Naive B cell (primary cell): ENCODE measurements around the gene RPH3AL. TPM values are rescaled to one million over a fixed set of nuclear protein-coding genes. Genes with fewer than 3 reads are reported as not detected.
A peak's percentile ranks its signal among the peaks of the same experiment; 100 is the strongest.
"Not testable (repeated sequence)": the region's sequence is repeated elsewhere in the genome, so short reads cannot be mapped to it uniquely, and the experiment has no call there.

Experiments
- ATAC-seq, 2 donors: fragments of 150-1000 bp; cut with Tn5 transposase; 2 replicates each; pipeline ENCODE4 v1.10.0; 2021; ENCODE audit warnings: low read depth in 2 of 2, mild to moderate bottlenecking in 2 of 2, moderate library complexity in 2 of 2
- DNase-seq: peaks from one replicate; pipeline ENCODE4 v3.0.0; 2022
- H3K27ac Mint-ChIP-seq, 6 donors: one replicate each; pipeline ENCODE4 v1.8.0; 2020 to 2022; ENCODE audit warnings: mild to moderate bottlenecking in 6 of 6, mixed read lengths in 6 of 6, moderate library complexity in 5 of 6, inconsistent platforms in 2 of 6
- H3K27me3 Mint-ChIP-seq, 3 donors: one replicate each; pipeline ENCODE4 v1.8.0; 2021 to 2022; ENCODE audit warnings: mixed read lengths in 3 of 3, mild to moderate bottlenecking in 1 of 3
- H3K36me3 Mint-ChIP-seq, 2 donors: one replicate each; pipeline ENCODE4 v1.8.0; 2020 to 2022; ENCODE audit warnings: mixed read lengths in 2 of 2, inconsistent platforms in 1 of 2, mild to moderate bottlenecking in 1 of 2
- H3K4me1 Mint-ChIP-seq, 3 donors: one replicate each; pipeline ENCODE4 v1.8.0; 2020 to 2022; ENCODE audit warnings: mixed read lengths in 3 of 3, inconsistent platforms in 1 of 3, mild to moderate bottlenecking in 1 of 3, moderate library complexity in 1 of 3
- H3K4me3 Mint-ChIP-seq, 8 donors: one replicate each; pipeline ENCODE4 v1.8.0; 2020 to 2022; ENCODE audit warnings: mild to moderate bottlenecking in 8 of 8, mixed read lengths in 8 of 8, moderate library complexity in 8 of 8, inconsistent platforms in 2 of 8
- H3K9me3 Mint-ChIP-seq, 7 donors: one replicate each; pipeline ENCODE4 v1.8.0; 2020 to 2022; ENCODE audit warnings: mixed read lengths in 7 of 7, mild to moderate bottlenecking in 5 of 7, inconsistent platforms in 2 of 7, moderate library complexity in 1 of 7
- polyA plus RNA-seq, 6 donors: library from polyadenylated mRNA; unstranded; fragments of 300-500 nt; fragmentation: Illumina TruSeq; gene quantifications; one replicate each; pipeline ENCODE4 v1.2.3, GENCODE V29; 2021; ENCODE audit warnings: low read depth in 6 of 6

RPH3AL gene
- polyA plus RNA-seq, 6 donors from 2014 or later: 1.3 to 13.2 (median 2.9) TPM; not detected in 1

GRCh38 chr17:214881-215331, 137.7 kb downstream of the RPH3AL start:
- no peaks in the 10 kb centered on the region for H3K27me3 Mint-ChIP-seq
- no peak for DNase-seq
- no peak for ATAC-seq
- peaks cover 0 to 3% (median 0%) of the 10 kb centered on the region in 7 donors for H3K9me3 Mint-ChIP-seq
- H3K27ac Mint-ChIP-seq: peak overlapping the region in 1 of 6 donors; percentile 80
- H3K36me3 Mint-ChIP-seq: no peaks in the 10 kb centered on the region
- H3K4me1 Mint-ChIP-seq: no peaks in the 10 kb centered on the region
- H3K4me3 Mint-ChIP-seq: peak overlapping the region in 3 of 8 donors; percentile 52 to 89 (median 86)

DNA sequence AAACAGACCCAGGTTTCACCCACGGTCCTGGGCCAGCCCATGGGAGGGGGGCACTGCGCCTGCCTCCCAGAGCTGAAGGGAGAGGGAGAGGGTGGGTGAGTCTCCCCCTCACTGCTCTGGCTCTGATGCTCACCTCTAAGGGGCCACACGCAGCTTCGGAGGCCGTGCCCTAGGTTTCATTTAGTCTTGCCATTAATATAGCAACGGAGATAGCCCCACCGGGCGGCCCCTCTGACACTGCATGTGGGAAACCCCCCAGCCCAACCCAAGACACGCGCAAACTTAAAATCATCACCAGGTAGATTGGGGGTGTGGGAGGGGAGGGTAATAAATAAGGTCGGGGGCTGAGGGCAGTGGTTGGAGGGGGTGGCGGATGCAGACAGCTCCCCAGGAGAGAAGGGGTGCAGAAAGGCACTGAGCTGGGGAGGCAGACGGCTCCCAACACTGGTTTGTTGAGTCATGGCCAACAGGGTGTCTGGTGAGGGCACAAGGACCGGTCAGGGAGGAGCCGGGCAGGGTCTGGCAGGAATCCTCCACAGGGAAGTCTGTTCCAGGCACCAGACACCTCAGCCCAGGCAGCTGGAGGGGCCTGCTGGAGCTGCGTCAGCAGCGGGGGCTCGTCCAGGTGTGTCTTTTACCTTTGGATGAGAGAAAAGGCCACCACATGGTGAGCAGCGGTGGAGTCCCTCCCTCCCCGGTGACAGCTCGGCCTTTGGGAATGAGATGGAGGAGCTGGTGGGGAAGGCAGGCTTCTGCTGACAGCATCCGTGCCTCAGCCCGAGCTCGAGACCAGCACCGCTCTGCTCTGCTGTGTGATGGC, 139.1 kb downstream of the RPH3AL start:
- no peak overlapping the region for H3K4me3 Mint-ChIP-seq
- ATAC-seq: no peak

GRCh38 chr17:210402-210801, 142.2 kb downstream of the RPH3AL start:
- Mint-ChIP-seq H3K27ac (no peak overlapping the region), H3K9me3 (peaks cover 0 to 17% (median 8%) of the 10 kb centered on the region in 7 donors), H3K36me3 (peaks cover 0 to 7% of the 10 kb centered on the region in 2 donors), H3K27me3 (peaks cover 0 to 8% (median 0%) of the 10 kb centered on the region in 3 donors), H3K4me1 (no peaks in the 10 kb centered on the region), H3K4me3 (no peak overlapping the region)
- no peak for DNase-seq
- ATAC-seq: no peak

More for the DNA sequence above, 139.1 kb downstream of the RPH3AL start:
- Mint-ChIP-seq H3K27me3 (no peaks in the 10 kb centered on the region), H3K27ac (no peak overlapping the region), H3K9me3 (peaks cover 0 to 6% (median 3%) of the 10 kb centered on the region in 7 donors), H3K4me1 (no peaks in the 10 kb centered on the region), H3K36me3 (no peaks in the 10 kb centered on the region)
- DNase-seq: no peak

DNA sequence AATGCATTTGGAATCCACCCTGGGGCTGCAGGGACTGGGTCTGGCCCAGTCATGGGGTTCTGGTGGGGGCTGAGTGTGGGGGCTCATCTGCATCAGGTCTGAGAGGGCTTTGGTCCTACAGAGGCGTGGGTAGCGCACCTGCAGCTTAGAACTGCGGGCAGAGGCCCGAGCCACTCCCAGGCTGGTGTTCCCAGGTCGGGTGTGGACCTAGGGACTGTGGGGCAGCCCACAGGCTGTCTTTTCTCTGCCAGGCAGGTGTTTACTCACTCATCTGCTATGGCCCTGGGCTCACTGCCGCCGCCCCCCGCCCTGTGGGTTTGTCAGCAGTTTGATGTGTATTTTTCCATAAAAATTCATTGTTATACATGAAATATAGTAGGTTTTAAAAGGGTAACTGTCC, 144.2 kb downstream of the RPH3AL start:
- Mint-ChIP-seq H3K4me1 (no peaks in the 10 kb centered on the region), H3K27ac (no peak overlapping the region), H3K9me3 (peaks cover 0 to 17% (median 8%) of the 10 kb centered on the region in 7 donors), H3K36me3 (peaks cover 0 to 7% of the 10 kb centered on the region in 2 donors), H3K27me3 (peaks cover 0 to 8% (median 0%) of the 10 kb centered on the region in 3 donors), H3K4me3 (no peak overlapping the region)
- ATAC-seq (no peak), DNase-seq (no peak)

DNA sequence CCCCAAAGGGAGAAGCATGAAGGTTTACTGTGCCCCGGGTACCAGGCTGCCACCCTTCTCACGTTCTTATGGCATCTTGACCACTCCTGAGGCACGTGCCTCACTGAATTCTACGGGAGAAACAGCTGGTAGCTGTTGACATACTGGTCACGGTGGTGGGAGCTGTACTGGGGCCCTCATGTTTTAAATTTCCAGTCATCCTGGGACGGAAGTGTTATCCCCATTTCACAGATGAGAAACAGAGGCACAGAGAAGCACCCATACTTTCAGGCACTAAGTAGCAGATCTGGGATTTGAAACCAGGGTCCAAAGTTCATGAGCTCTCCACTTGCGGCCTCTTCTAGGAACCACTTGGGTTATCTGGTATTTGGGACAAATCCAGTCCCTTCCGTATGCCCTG, 144.8 kb downstream of the RPH3AL start:
- DNase-seq: no peak
- Mint-ChIP-seq H3K4me3 (no peak overlapping the region), H3K9me3 (peaks cover 0 to 17% (median 8%) of the 10 kb centered on the region in 7 donors), H3K27me3 (peaks cover 0 to 8% (median 0%) of the 10 kb centered on the region in 3 donors), H3K27ac (no peak overlapping the region), H3K36me3 (peaks cover 0 to 7% of the 10 kb centered on the region in 2 donors), H3K4me1 (no peaks in the 10 kb centered on the region)
- no peak for ATAC-seq

DNA sequence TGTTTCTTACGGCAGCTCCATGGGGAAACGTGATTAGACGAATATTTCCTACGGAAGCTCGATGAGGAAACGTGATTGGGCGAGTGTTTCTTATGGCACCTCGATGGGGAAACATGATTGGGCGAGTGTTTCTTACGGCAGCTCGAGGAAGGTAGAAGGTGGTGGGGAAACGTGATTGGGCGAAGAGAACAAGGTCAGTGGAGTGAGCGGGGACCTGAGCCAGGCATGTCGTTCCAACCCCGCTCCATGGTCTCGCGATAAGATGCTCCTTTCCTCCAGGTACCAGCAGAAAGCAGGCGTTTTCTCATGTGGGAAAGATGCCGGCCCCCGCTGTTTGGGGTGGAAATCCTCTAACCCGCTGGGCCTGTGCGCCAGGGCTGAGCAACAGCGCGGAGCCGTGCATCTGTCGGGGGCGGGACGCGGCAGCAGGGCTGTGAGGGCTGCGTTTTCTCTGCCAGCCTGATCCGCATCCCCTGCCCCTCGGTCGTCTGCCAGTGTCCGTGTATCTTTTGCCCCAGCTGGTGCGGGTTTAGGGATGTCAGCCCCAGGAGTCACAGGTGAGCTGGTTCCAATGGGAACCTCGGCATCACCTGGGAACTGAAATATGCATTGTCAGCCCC, 145.6 kb downstream of the RPH3AL start:
- Mint-ChIP-seq H3K4me3 (no peak overlapping the region), H3K4me1 (no peaks in the 10 kb centered on the region)
- no peak for ATAC-seq

DNA sequence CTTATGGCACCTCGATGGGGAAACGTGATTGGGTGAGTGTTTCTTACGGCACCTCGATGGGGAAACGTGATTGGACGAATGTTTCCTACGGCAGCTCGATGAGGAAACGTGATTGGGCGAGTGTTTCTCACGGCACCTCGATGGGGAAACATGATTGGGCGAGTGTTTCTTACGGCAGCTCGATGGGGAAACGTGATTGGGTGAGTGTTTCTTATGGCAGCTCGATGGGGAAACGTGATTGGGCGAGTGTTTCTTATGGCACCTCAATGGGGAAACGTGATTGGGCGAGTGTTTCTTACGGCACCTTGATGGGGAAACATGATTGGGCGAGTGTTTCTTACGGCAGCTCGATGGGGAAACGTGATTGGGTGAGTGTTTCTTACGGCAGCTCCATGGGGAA, 146.1 kb downstream of the RPH3AL start:
- ATAC-seq, H3K27me3 Mint-ChIP-seq, H3K27ac Mint-ChIP-seq, H3K4me3 Mint-ChIP-seq, H3K36me3 Mint-ChIP-seq, DNase-seq, H3K4me1 Mint-ChIP-seq: not testable (repeated sequence)
- H3K9me3 Mint-ChIP-seq: peaks cover 0 to 17% (median 8%) of the 10 kb centered on the region in 7 donors

More for the DNA sequence above, 145.6 kb downstream of the RPH3AL start:
- Mint-ChIP-seq H3K36me3 (peaks cover 0 to 7% of the 10 kb centered on the region in 2 donors), H3K27me3 (peaks cover 0 to 8% (median 0%) of the 10 kb centered on the region in 3 donors), H3K27ac (no peak overlapping the region), H3K9me3 (peaks cover 0 to 17% (median 8%) of the 10 kb centered on the region in 7 donors)
- DNase-seq: no peak

DNA sequence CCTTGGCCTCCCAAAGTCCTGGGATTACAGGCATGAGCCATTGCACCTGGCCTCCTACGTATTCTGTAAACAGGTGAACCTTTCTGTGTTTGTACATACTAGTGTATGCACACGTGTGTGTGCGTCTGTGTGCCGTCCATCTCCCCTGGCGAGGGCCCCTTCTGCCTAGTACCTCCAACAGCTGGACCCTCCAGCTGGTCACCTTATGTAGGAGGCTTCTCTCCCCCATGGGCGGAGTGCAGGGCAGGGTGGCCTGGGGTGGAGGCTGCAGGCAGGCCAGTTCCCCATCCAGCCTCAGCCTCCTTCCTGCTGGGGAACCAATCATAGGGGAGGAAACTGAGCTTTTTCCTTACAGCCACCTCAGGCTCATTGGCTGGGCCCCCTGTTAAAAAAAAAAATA, 146.8 kb downstream of the RPH3AL start:
- Mint-ChIP-seq H3K27ac (no peak overlapping the region), H3K4me1 (no peaks in the 10 kb centered on the region), H3K27me3 (peaks cover 0 to 8% (median 0%) of the 10 kb centered on the region in 3 donors), H3K36me3 (peaks cover 0 to 7% of the 10 kb centered on the region in 2 donors), H3K4me3 (peak overlapping the region in 1 of 8 donors; percentile 37), H3K9me3 (peaks cover 0 to 17% (median 7%) of the 10 kb centered on the region in 7 donors)
- DNase-seq (no peak), ATAC-seq (no peak)

DNA sequence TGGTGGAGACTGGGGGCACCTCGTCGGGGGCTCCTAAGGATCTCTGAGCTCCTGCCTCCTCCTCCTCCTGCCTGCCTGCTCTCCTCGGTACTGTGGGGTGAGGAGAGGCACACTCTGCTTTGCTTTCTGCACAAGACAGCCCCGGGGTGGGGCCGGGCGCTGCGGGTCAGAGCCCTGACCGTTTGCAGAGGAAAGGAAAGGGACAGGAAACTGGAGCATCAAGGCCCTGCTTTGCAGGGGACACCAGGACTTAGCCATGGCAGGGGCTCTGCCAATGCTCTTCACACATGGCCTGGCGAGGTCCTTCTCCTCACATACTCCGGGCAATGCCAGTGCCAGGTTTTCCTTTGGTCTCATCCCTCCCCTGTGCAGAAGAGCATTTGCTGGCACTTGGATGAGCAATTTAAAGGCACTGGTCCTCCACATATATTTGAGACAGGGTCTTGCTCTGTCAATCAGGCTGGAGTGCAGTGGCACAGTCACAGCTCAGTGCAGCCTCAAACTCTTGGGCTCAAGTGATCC, 147.4 kb downstream of the RPH3AL start:
- ATAC-seq: no peak
- no peaks in the 10 kb centered on the region for H3K4me1 Mint-ChIP-seq
- peaks cover 0 to 7% of the 10 kb centered on the region in 2 donors for H3K36me3 Mint-ChIP-seq
- peaks cover 3 to 12% (median 4%) of the 10 kb centered on the region in 3 donors for H3K27me3 Mint-ChIP-seq
- DNase-seq: no peak
- no peak overlapping the region for H3K4me3 Mint-ChIP-seq
- peaks cover 0 to 17% (median 7%) of the 10 kb centered on the region in 7 donors for H3K9me3 Mint-ChIP-seq
- H3K27ac Mint-ChIP-seq: no peak overlapping the region

- H3K27me3 Mint-ChIP-seq: peaks cover 9 to 16% (median 10%) of the 10 kb centered on the region in 3 donors
- H3K36me3 Mint-ChIP-seq: peaks cover 0 to 7% of the 10 kb centered on the region in 2 donors
- H3K9me3 Mint-ChIP-seq: peaks cover 0 to 17% (median 7%) of the 10 kb centered on the region in 7 donors
- no peak for ATAC-seq
- no peak overlapping the region for H3K4me3 Mint-ChIP-seq
- no peaks in the 10 kb centered on the region for H3K4me1 Mint-ChIP-seq
- DNase-seq: no peak
- H3K27ac Mint-ChIP-seq: no peak overlapping the region
Measured at GRCh38 chr17:204427-205147, 148.0 kb downstream of the RPH3AL start.

DNA sequence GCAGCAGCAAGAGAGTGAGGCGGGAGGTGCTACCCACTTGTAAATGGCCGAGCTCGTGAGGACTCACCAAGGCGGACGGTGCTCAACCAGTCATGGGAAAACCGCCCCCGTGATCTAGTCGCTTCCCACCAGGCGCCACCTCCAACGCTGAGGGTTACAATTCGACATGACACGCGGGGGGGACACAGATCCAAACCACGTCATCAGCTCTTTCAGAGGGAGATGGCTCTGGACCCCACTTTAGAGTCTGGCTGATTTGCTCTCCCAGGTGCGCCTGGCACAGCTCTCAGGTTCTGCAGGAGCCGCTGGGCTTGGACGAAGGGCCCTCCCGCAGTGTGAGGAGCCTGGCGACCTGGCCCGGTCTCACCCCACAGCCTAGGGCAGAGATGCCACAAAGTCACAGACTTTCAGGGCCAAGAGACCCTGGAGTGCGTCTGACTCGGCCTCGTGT, 150.1 kb downstream of the RPH3AL start:
- Mint-ChIP-seq H3K36me3 (peaks cover 0 to 7% of the 10 kb centered on the region in 2 donors), H3K27ac (no peak overlapping the region)

GRCh38 chr17:201736-202135, 150.9 kb downstream of the RPH3AL start:
- not testable (repeated sequence) for H3K4me1 Mint-ChIP-seq, DNase-seq, H3K4me3 Mint-ChIP-seq, ATAC-seq, H3K27ac Mint-ChIP-seq, H3K9me3 Mint-ChIP-seq, H3K36me3 Mint-ChIP-seq
- peaks cover 16 to 22% (median 17%) of the 10 kb centered on the region in 3 donors for H3K27me3 Mint-ChIP-seq

More for the DNA sequence above, 150.1 kb downstream of the RPH3AL start:
- Mint-ChIP-seq H3K4me1 (no peaks in the 10 kb centered on the region), H3K4me3 (no peak overlapping the region), H3K27me3 (peaks cover 17 to 22% (median 18%) of the 10 kb centered on the region in 3 donors), H3K9me3 (peaks cover 0 to 11% (median 5%) of the 10 kb centered on the region in 7 donors)
- DNase-seq (no peak), ATAC-seq (no peak)

DNA sequence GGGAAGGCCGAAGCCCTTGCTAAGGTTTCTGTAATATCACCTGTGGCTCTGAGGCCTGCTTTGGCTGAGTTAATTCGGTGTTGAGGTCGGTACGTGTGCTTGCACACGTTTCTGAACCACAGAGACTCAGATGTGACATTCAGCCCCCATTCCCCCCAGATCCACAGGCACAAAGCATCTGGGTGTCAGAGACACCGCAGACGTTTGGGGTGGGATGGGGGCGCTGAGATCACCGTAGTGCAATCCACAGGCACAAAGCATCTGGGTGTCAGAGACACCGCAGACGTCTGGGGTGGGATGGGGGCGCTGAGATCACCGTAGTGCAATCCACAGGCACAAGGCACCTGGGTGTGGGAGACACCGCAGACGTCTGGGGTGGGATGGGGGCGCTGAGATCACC, 151.3 kb downstream of the RPH3AL start:
- peaks cover 16 to 26% (median 17%) of the 10 kb centered on the region in 3 donors for H3K27me3 Mint-ChIP-seq
- H3K4me1 Mint-ChIP-seq, H3K27ac Mint-ChIP-seq, ATAC-seq, H3K4me3 Mint-ChIP-seq, DNase-seq, H3K36me3 Mint-ChIP-seq, H3K9me3 Mint-ChIP-seq: not testable (repeated sequence)
